CD4-positive, CD25-positive, alpha-beta regulatory T cell (primary cell): ENCODE results near the gene ASB18. TPM values are rescaled to one million over a fixed set of nuclear protein-coding genes. Genes with fewer than 3 reads are reported as not detected.

Experiments used
- ATAC-seq, 2 donors: fragments of 150-1000 bp; cut with Tn5 transposase; one replicate each; pipeline ENCODE4 v1.10.0; 2021; ENCODE audit warnings: low read depth in 2 of 2, moderate number of reproducible peaks in 2 of 2, moderate library complexity in 1 of 2
- DNase-seq, 3 donors: peaks; one replicate each; pipeline versions ENCODE4 v3.0.0 to v3.0.0-alpha.2; 2012 to 2022; ENCODE audit warnings: mixed read lengths in 1 of 3
- H3K27ac ChIP-seq: one replicate; pipeline ENCODE4 v1.7.0; 2013; ENCODE audit warnings: mild to moderate bottlenecking, low read length; ENCODE audit not compliant: insufficient read depth, poor library complexity, severe bottlenecking
- H3K27me3 ChIP-seq: one replicate; pipeline ENCODE4 v1.7.0; 2013; ENCODE audit warnings: low read length; ENCODE audit not compliant: control insufficient read depth, insufficient read depth
- H3K36me3 ChIP-seq: one replicate; pipeline ENCODE4 v1.7.0; 2013; ENCODE audit warnings: mild to moderate bottlenecking, low read length, moderate library complexity; ENCODE audit not compliant: control insufficient read depth, insufficient read depth
- H3K4me1 ChIP-seq: 2 replicates; pipeline ENCODE4 v1.7.0; 2013; ENCODE audit warnings: mild to moderate bottlenecking, low read length; ENCODE audit not compliant: insufficient read depth, control insufficient read depth, poor library complexity, severe bottlenecking
- H3K4me3 ChIP-seq: one replicate; pipeline ENCODE4 v1.7.0; 2013; ENCODE audit warnings: low read depth, mild to moderate bottlenecking, low read length, moderate library complexity
- H3K9me3 ChIP-seq, 2 experiments: 1 replicate in 1 of 2; 2 replicates in 1 of 2; pipeline ENCODE4 v1.7.0; 2013; ENCODE audit warnings: low read length in 2 of 2, mild to moderate bottlenecking in 1 of 2, moderate library complexity in 1 of 2; ENCODE audit not compliant: control insufficient read depth in 2 of 2
- H3K27ac Mint-ChIP-seq, 3 donors: one replicate each; pipeline ENCODE4 v1.8.0; 2020 to 2022; ENCODE audit warnings: mild to moderate bottlenecking in 3 of 3, mixed read lengths in 3 of 3, moderate library complexity in 2 of 3
- H3K27me3 Mint-ChIP-seq: one replicate; pipeline ENCODE4 v1.8.0; 2022; ENCODE audit warnings: mild to moderate bottlenecking, mixed read lengths
- H3K36me3 Mint-ChIP-seq: one replicate; pipeline ENCODE4 v1.8.0; 2020; ENCODE audit warnings: mixed read lengths
- H3K4me1 Mint-ChIP-seq, 4 donors: one replicate each; pipeline ENCODE4 v1.8.0; 2020 to 2022; ENCODE audit warnings: mixed read lengths in 4 of 4, mild to moderate bottlenecking in 1 of 4
- H3K4me3 Mint-ChIP-seq, 4 donors: one replicate each; pipeline ENCODE4 v1.8.0; 2020 to 2022; ENCODE audit warnings: mild to moderate bottlenecking in 4 of 4, mixed read lengths in 4 of 4, moderate library complexity in 3 of 4
- H3K9me3 Mint-ChIP-seq, 7 donors: one replicate each; pipeline ENCODE4 v1.8.0; 2020 to 2022; ENCODE audit warnings: mixed read lengths in 7 of 7, mild to moderate bottlenecking in 3 of 7, moderate library complexity in 2 of 7
- polyA plus RNA-seq, 4 donors: library from polyadenylated mRNA; unstranded; fragments of 300-500 nt; fragmentation: Illumina TruSeq; gene quantifications; one replicate each; pipeline ENCODE4 v1.2.3, GENCODE V29; 2021
- total RNA-seq: library from RNA; stranded (reverse); gene quantifications from one replicate; pipeline ENCODE4 v1.2.3, GENCODE V29; 2022

The ASB18 gene
- total and polyA plus RNA-seq, 5 donors from 2014 or later, result not detected

DNA sequence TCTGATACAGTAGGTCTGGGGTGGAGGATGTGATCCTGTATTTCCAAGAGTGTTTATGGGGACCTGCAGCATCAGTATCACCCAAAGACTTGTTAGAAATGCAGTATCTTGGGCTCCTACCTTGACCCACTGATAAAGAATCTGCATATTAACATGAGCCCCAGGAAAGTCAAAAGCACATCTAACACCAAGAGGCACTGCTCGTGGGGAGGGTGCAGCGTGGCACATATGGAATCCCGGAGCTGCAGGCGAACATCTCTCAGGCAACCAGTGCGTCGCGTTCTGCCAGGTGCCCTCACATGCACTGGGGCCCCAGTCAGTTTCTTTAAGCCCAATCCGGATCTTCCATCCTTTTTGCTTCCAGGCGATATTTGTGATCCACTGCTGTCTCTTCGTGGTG, 41.3 kb upstream of the ASB18 start:
- H3K27ac ChIP-seq, result no peak overlapping the region
- DNase-seq (no peak), ATAC-seq (no peak)
- H3K9me3 ChIP-seq, result no peaks in the 10 kb centered on the region
- no peaks in the 10 kb centered on the region for H3K36me3 ChIP-seq
- no peaks in the 10 kb centered on the region for H3K27me3 ChIP-seq
- Mint-ChIP-seq H3K4me3 (no peak overlapping the region), H3K27me3 (no peaks in the 10 kb centered on the region), H3K9me3 (no peaks in the 10 kb centered on the region), H3K4me1 (no peaks in the 10 kb centered on the region), H3K36me3 (no peaks in the 10 kb centered on the region), H3K27ac (no peak overlapping the region)
- no peak overlapping the region for H3K4me3 ChIP-seq
- H3K4me1 ChIP-seq, result no peaks in the 10 kb centered on the region

DNA sequence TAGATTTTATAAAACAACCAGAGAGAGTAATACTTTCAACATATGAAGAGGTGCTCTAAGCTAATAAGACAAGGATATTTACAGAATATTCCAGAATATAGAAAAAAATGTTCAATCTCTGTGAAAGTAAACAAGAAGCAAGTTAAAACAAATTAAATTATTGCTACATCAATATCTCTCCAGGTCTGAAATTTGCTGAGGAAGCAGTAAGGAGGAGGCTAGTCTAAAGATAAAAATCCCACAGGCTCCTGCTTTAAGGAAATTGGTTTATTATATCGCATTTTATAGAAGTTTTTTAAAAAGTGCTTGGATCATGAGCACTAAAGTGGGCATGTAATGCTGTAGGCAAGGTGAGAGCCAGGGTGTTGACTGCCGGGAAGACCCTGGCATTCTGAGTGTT, 39.7 kb upstream of the ASB18 start:
- Histone ChIP-seq H3K27ac (no peak overlapping the region), H3K36me3 (no peaks in the 10 kb centered on the region), H3K4me1 (no peaks in the 10 kb centered on the region), H3K27me3 (no peaks in the 10 kb centered on the region), H3K4me3 (no peak overlapping the region), H3K9me3 (no peaks in the 10 kb centered on the region)
- no peak overlapping the region for H3K27ac Mint-ChIP-seq
- no peaks in the 10 kb centered on the region for H3K27me3 Mint-ChIP-seq
- DNase-seq (no peak), ATAC-seq (no peak)
- H3K9me3 Mint-ChIP-seq, result no peaks in the 10 kb centered on the region
- H3K4me3 Mint-ChIP-seq, result no peak overlapping the region
- H3K4me1 Mint-ChIP-seq, result no peaks in the 10 kb centered on the region
- no peaks in the 10 kb centered on the region for H3K36me3 Mint-ChIP-seq

DNA sequence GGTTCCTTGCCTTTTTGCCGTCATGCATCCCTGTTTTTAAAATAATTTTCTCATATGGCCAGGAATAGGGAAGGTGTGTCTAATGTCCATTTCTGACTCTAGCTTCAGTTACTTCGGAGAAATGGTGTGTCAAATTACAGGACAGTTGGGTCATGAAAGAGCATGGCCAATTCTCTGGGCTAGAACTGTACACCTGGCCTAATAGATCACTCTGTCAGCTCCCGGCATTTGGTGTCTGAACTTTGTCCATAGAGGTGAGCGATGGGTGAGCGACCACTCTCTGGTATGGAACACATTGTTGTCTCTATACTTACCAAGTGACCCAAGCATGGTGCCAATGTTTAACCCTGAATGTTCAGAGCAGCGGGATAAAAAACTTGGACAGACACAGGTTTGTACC, 38.3 kb upstream of the ASB18 start:
- Histone ChIP-seq H3K9me3 (no peaks in the 10 kb centered on the region), H3K27ac (no peak overlapping the region), H3K4me3 (no peak overlapping the region), H3K4me1 (no peaks in the 10 kb centered on the region), H3K27me3 (no peaks in the 10 kb centered on the region), H3K36me3 (no peaks in the 10 kb centered on the region)
- DNase-seq, result no peak
- ATAC-seq, result no peak
- Mint-ChIP-seq H3K36me3 (no peaks in the 10 kb centered on the region), H3K4me1 (no peaks in the 10 kb centered on the region), H3K4me3 (no peak overlapping the region), H3K27me3 (no peaks in the 10 kb centered on the region), H3K9me3 (no peaks in the 10 kb centered on the region), H3K27ac (no peak overlapping the region)

DNA sequence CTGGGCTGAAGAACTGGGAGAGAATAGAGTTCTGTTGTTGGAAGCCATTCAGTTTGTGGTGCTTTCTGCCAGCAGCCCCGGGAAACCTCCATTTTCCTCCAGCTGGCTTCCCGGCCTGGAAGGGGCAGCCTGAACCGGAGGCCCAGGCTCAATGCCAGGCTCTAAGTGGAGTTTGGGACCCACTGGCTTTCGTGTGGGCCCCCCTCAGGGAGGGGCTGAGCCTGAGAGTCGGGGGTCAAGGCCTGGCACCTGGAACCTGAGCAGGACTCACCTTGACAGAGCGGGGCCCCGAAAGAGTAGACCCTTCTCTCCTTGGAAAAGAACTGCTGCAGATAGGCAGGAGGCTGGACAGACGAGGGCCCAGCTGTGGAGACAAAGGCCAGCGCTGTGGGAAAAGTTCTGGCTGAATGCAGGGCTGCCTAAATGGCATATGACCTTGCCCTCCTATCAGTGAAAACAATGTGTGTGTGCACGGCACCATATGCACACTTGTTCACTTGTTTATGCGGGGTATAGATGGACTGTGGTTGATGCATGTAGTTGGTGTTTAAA, 34.8 kb upstream of the ASB18 start:
- no peak overlapping the region for H3K4me3 Mint-ChIP-seq

DNA sequence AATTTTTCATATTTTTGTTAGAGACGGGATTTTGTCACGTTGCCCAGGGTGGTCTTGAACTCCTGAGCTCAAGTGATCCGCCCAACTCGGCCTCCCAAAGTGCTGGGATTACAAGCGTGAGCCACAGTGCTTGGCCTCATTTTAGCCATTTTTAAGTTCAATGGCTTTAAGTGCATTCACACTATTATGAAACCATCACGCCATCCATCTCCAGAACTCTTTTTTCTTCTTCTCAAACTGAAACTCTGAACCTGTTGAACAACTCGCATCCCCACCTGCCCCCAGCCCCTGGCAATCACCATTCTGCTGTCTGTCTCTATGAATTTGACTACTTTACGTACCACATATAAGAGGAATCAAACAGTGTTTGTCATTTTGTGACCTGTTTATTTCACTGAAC, 31.3 kb upstream of the ASB18 start:
- no peak for DNase-seq
- Histone ChIP-seq H3K4me3 (no peak overlapping the region), H3K9me3 (no peaks in the 10 kb centered on the region), H3K27me3 (no peaks in the 10 kb centered on the region), H3K36me3 (no peaks in the 10 kb centered on the region), H3K27ac (no peak overlapping the region), H3K4me1 (no peaks in the 10 kb centered on the region)
- H3K4me1 Mint-ChIP-seq, result no peaks in the 10 kb centered on the region
- H3K4me3 Mint-ChIP-seq, result no peak overlapping the region
- no peak overlapping the region for H3K27ac Mint-ChIP-seq
- peaks cover 9% of the 10 kb centered on the region for H3K27me3 Mint-ChIP-seq
- ATAC-seq, result no peak
- H3K36me3 Mint-ChIP-seq, result peaks cover 3% of the 10 kb centered on the region
- H3K9me3 Mint-ChIP-seq, result peaks cover 0 to 2% (median 0%) of the 10 kb centered on the region in 7 donors

More for the DNA sequence above, 34.8 kb upstream of the ASB18 start:
- Histone ChIP-seq H3K9me3 (no peaks in the 10 kb centered on the region), H3K27me3 (no peaks in the 10 kb centered on the region), H3K36me3 (no peaks in the 10 kb centered on the region), H3K4me3 (no peak overlapping the region), H3K27ac (no peak overlapping the region), H3K4me1 (no peaks in the 10 kb centered on the region)
- H3K36me3 Mint-ChIP-seq, result no peaks in the 10 kb centered on the region
- no peak for ATAC-seq
- no peaks in the 10 kb centered on the region for H3K9me3 Mint-ChIP-seq
- no peaks in the 10 kb centered on the region for H3K4me1 Mint-ChIP-seq
- no peak for DNase-seq
- H3K27me3 Mint-ChIP-seq, result peaks cover 5% of the 10 kb centered on the region
- H3K27ac Mint-ChIP-seq, result no peak overlapping the region

DNA sequence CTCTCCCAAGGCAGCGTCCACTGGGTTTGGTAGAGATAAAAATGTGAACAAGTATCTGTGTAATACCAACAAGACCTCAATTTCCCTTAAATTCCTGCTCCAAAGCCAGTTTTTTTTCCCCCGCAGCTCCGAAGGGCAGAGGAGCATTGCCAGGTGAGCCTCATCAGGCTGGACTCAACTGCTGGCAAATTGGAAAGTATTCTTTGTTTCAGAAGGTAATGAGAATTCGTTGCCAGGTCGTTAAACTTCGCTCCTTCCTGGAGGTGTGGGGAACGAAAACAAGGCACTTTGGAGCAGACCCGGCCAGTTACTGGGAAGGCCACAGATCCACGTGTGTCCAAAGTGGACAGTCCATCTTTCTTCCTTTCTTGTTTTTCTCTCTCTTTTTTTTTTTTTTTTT, 30.4 kb upstream of the ASB18 start:
- Histone ChIP-seq H3K27ac (no peak overlapping the region), H3K27me3 (no peaks in the 10 kb centered on the region), H3K9me3 (no peaks in the 10 kb centered on the region), H3K4me3 (no peak overlapping the region), H3K36me3 (no peaks in the 10 kb centered on the region), H3K4me1 (no peaks in the 10 kb centered on the region)
- Mint-ChIP-seq H3K27ac (no peak overlapping the region), H3K27me3 (peaks cover 12% of the 10 kb centered on the region), H3K36me3 (peaks cover 3% of the 10 kb centered on the region), H3K4me1 (no peaks in the 10 kb centered on the region), H3K4me3 (no peak overlapping the region), H3K9me3 (peaks cover 0 to 3% (median 0%) of the 10 kb centered on the region in 7 donors)
- DNase-seq (no peak), ATAC-seq (no peak)

DNA sequence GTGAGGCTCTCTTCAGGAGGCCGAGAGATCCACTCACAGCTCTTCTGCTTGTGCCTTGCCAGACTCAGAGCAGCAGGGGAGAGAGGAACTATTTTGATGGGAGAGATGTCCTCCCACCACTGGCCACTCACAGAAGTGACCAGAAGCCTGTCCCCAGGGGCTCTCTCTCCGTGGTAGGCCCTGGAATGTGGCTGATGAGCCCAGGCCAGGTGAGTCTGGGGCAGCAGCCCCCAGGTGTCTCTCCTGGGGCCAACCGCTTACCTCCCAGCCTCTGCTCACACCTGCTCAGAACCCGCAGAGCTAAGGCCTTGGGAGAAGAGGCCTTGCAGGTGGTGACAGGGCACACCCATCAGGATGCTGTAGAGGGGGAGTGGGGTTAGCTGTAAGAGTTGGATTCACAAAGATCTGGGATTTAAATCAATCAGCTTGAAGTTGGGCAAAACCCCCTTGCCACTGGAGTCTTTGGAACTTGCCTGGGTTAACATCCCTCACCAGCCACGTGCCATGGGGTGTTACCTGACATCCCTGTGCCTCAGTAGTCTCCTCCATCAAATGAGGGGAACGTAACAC, 29.1 kb upstream of the ASB18 start:
- Mint-ChIP-seq H3K4me3 (no peak overlapping the region), H3K27ac (no peak overlapping the region), H3K36me3 (peaks cover 3% of the 10 kb centered on the region), H3K27me3 (peaks cover 12% of the 10 kb centered on the region), H3K4me1 (no peaks in the 10 kb centered on the region), H3K9me3 (peaks cover 0 to 3% (median 0%) of the 10 kb centered on the region in 7 donors)
- DNase-seq (no peak), ATAC-seq (no peak)
- no peaks in the 10 kb centered on the region for H3K4me1 ChIP-seq
- no peak overlapping the region for H3K27ac ChIP-seq
- H3K27me3 ChIP-seq, result no peaks in the 10 kb centered on the region
- no peaks in the 10 kb centered on the region for H3K9me3 ChIP-seq
- H3K4me3 ChIP-seq, result no peak overlapping the region
- no peaks in the 10 kb centered on the region for H3K36me3 ChIP-seq

DNA sequence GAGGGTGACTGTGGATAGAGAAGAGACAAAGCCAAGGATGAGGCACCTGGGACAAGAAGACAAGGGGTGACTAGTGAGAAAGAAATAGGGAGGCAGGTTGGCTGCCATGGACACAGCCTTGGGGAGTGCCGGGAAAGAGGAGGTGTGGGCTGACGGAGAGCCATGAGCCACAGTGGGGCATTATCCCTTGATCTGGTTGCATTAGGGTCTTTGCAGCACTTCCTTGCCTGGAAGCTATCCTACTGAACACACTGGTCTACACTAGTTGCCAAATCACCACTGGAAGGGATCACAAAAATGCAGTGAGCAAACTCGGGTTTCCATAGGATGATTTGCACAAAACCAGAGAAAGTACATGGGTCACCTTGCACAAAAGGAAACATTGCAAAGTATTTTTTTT, 27.7 kb upstream of the ASB18 start:
- H3K4me1 Mint-ChIP-seq, result no peaks in the 10 kb centered on the region
- H3K9me3 ChIP-seq, result no peaks in the 10 kb centered on the region
- H3K36me3 Mint-ChIP-seq, result peaks cover 3% of the 10 kb centered on the region
- no peaks in the 10 kb centered on the region for H3K4me1 ChIP-seq
- no peak overlapping the region for H3K4me3 ChIP-seq
- H3K27me3 Mint-ChIP-seq, result peaks cover 10% of the 10 kb centered on the region
- H3K27me3 ChIP-seq, result no peaks in the 10 kb centered on the region
- peaks cover 0 to 3% (median 0%) of the 10 kb centered on the region in 7 donors for H3K9me3 Mint-ChIP-seq
- no peak overlapping the region for H3K27ac ChIP-seq
- no peak overlapping the region for H3K4me3 Mint-ChIP-seq
- DNase-seq, result no peak
- no peak for ATAC-seq
- H3K36me3 ChIP-seq, result no peaks in the 10 kb centered on the region
- no peak overlapping the region for H3K27ac Mint-ChIP-seq
